Adrenal gland (tissue), 12 donors: ENCODE data around the gene STAT4. TPM values are rescaled to one million over a fixed set of nuclear protein-coding genes. Genes with fewer than 3 reads are reported as not detected.

Experiments
- DNase-seq, 7 donors: peaks; one replicate each; pipeline ENCODE4 v3.0.0-alpha.2; 2019 to 2020
- H3K27ac ChIP-seq, 5 donors: fragments of 200-600 bp; sonication (generic) in 4 of 5; 1 replicate in 3 of 5; 2 replicates in 2 of 5; pipeline versions ENCODE4 v1.5.1 to v1.8.0; 2016 to 2020; ENCODE audit warnings: mild to moderate bottlenecking in 1 of 5
- H3K27me3 ChIP-seq: fragments of 200-600 bp; 2 replicates; pipeline ENCODE4 v1.8.0; 2021
- H3K36me3 ChIP-seq, 2 donors: fragments of 200-600 bp; replicated peaks in 1 of 2; 1 replicate in 1 of 2; 2 replicates in 1 of 2; pipeline versions ENCODE4 v1.5.1 to v1.8.0; 2018 to 2022
- H3K4me1 ChIP-seq, 2 donors: fragments of 200-600 bp; replicated peaks in 1 of 2; 1 replicate in 1 of 2; 2 replicates in 1 of 2; pipeline versions ENCODE4 v1.5.1 to v1.8.0; 2018 to 2021
- H3K4me3 ChIP-seq, 4 donors: fragments of 200-600 bp; sonication (generic) in 3 of 4; one replicate each; pipeline ENCODE4 v1.5.1; 2016 to 2018
- H3K9me3 ChIP-seq, 3 donors: fragments of 200-600 bp; sonication (generic) in 1 of 3; replicated peaks in 1 of 3; 1 replicate in 2 of 3; 2 replicates in 1 of 3; pipeline versions ENCODE4 v1.5.1 to v1.8.0; 2016 to 2021
- CTCF ChIP-seq, 6 experiments: fragments of 450-650 bp in 4 of 6; fragments of 200-600 bp in 2 of 6; sonication (generic) in 1 of 6; IDR thresholded peaks; 1 replicate in 5 of 6; 2 replicates in 1 of 6; pipeline versions ENCODE4 v1.5.1 to v1.8.0; 2016 to 2021; ENCODE audit warnings: antibody characterized with exemption in 6 of 6, mild to moderate bottlenecking in 2 of 6, moderate library complexity in 1 of 6
- POLR2A ChIP-seq, 2 donors: fragments of 450-650 bp; IDR thresholded peaks; one replicate each; pipeline ENCODE4 v1.6.1; 2017; ENCODE audit warnings: antibody characterized with exemption in 2 of 2, mild to moderate bottlenecking in 2 of 2, moderate library complexity in 1 of 2
- WGBS, 4 donors: extraction: QIAGEN DNeasy Blood & Tissue Kit in 2 of 4; methylation state at CpG; one replicate each; pipeline versions ENCODE4 v1.1.5 to v1.1.7; 2013 to 2017; 5-methylcytosine and 5-hydroxymethylcytosine counted together
- intact Hi-C, 2 donors: fragments of 100-400 bp; cut with DNase I; formaldehyde crosslinking; loops; one replicate each; pipeline versions ENCODE4 v1.14.1 to v1.15.0; 2022 to 2023
- polyA plus RNA-seq, 3 donors: library from polyadenylated mRNA; stranded (reverse); fragments of 200-250 nt in 2 of 3; fragments of 350-450 nt in 1 of 3; fragmentation: Illumina TruSeq in 1 of 3; extraction: RNeasy Lipid Tissue Mini Kit (QIAGEN cat#74804) in 1 of 3; gene quantifications; one replicate each; pipeline ENCODE4 v1.2.3, GENCODE V29; 2013 to 2014
- total RNA-seq, 9 donors: library from RNA; depleted of rRNA in 4 of 9; stranded (reverse); fragments of >200 nt in 4 of 9; fragments of 120-200 nt in 1 of 9; fragmentation: NEBNext Ultra II Directional in 1 of 9; extraction: Animal tissue kit (Norgen Biotek cat#: 25700) in 1 of 9; gene quantifications; one replicate each; pipeline versions ENCODE4 v1.1.0 to v1.2.4, GENCODE V29; 2013 to 2023
- donor health status: healthy with polysubstance abuse.
- donor health status: Bipolar disorder and iron deficiency.
- donor health status: DM: yes; HTN: yes; CAD: no.
- donor health status: DM: no; HTN: no; CAD: no.
- donor health status: DM: no; HTN: no; CAD: no.
- donor health status: DM: yes; HTN: yes; CAD: no.

STAT4 gene
- total and polyA plus RNA-seq, 12 donors = 0.52 to 5.1 (median 1.4) TPM

- Histone ChIP-seq H3K27ac (no peak overlapping the region), H3K9me3 (no peaks in the 10 kb centered on the region), H3K27me3 (no peaks in the 10 kb centered on the region), H3K4me3 (no peak overlapping the region), H3K4me1 (peaks cover 0 to 7% of the 10 kb centered on the region in 2 donors), H3K36me3 (no peaks in the 10 kb centered on the region)
- DNase-seq = no peak
- TF ChIP-seq CTCF (IDR thresholded peaks at IDR 0.05) (no peak), POLR2A (IDR thresholded peaks at IDR 0.05) (no peak)
- intact Hi-C loops = loop anchor here in 1 of 2 donors (10.0 kb wide), 1 partner anchor 253 kb away; no protein-coding TSS in a partner anchor
- 45 to 68% (median 51%) methylated on average over 2 of the region's 2 CpGs for WGBS, 4 donors
Observed at GRCh38 chr2:191038241-191038725, 112.5 kb downstream of the STAT4 start.

GRCh38 chr2:191037351-191037750, 113.4 kb downstream of the STAT4 start:
- Histone ChIP-seq H3K27me3 (no peaks in the 10 kb centered on the region), H3K36me3 (no peaks in the 10 kb centered on the region), H3K4me3 (no peak overlapping the region), H3K4me1 (peaks cover 0 to 7% of the 10 kb centered on the region in 2 donors), H3K27ac (no peak overlapping the region), H3K9me3 (no peaks in the 10 kb centered on the region)
- TF ChIP-seq CTCF (IDR thresholded peaks at IDR 0.05) (no peak), POLR2A (IDR thresholded peaks at IDR 0.05) (no peak)
- no peak for DNase-seq
- WGBS, 4 donors = 88 to 94% (median 91%) methylated on average over 4 of the region's 4 CpGs
- intact Hi-C loops = loop anchor here in 1 of 2 donors (10.0 kb wide), 1 partner anchor 253 kb away; no protein-coding TSS in a partner anchor

- Histone ChIP-seq H3K27me3 (no peaks in the 10 kb centered on the region), H3K36me3 (no peaks in the 10 kb centered on the region), H3K4me3 (no peak overlapping the region), H3K9me3 (no peaks in the 10 kb centered on the region), H3K4me1 (peaks cover 0 to 4% of the 10 kb centered on the region in 2 donors), H3K27ac (no peak overlapping the region)
- intact Hi-C loops = loop anchor here in 1 of 2 donors (10.0 kb wide), 1 partner anchor 252 kb away; no protein-coding TSS in a partner anchor
- WGBS, 4 donors = 78 to 85% (median 82%) methylated on average over 2 of the region's 2 CpGs
- no peak for TF ChIP-seq POLR2A (IDR thresholded peaks at IDR 0.05)
- TF ChIP-seq CTCF (IDR thresholded peaks at IDR 0.05) = no peak
- no peak for DNase-seq
Observed at GRCh38 chr2:191036363-191036762, 114.4 kb downstream of the STAT4 start.

GRCh38 chr2:191032588-191033429, 118.0 kb downstream of the STAT4 start:
- no peak for DNase-seq
- Histone ChIP-seq H3K4me3 (no peak overlapping the region), H3K4me1 (peaks cover 0 to 5% of the 10 kb centered on the region in 2 donors), H3K27me3 (no peaks in the 10 kb centered on the region), H3K36me3 (no peaks in the 10 kb centered on the region), H3K9me3 (no peaks in the 10 kb centered on the region), H3K27ac (peak overlapping the region in 1 of 5 donors; percentile 40)
- TF ChIP-seq POLR2A (IDR thresholded peaks at IDR 0.05) (no peak), CTCF (IDR thresholded peaks at IDR 0.05) (no peak)
- WGBS, 4 donors = 71 to 76% (median 75%) methylated on average over 8 of the region's 8 CpGs
- intact Hi-C loops = loop anchor here in 1 of 2 donors (10.0 kb wide), 1 partner anchor 248 kb away; no protein-coding TSS in a partner anchor
